ENCODE data around the gene RASGRF1. TPM values are rescaled to one million over a fixed set of nuclear protein-coding genes. Genes with fewer than 3 reads are reported as not detected.
"Not testable (repeated sequence)": the region's sequence is repeated elsewhere in the genome, so short reads cannot be mapped to it uniquely, and the experiment has no call there.

RASGRF1 gene
- total RNA-seq, 1 donor from 2014 or later, result 0.48 TPM

- H3K9me3 Mint-ChIP-seq (ENCODE audit: unreplicated experiment), result no peaks in the 10 kb centered on the region
These were observed 62.1 kb downstream of the RASGRF1 start for GRCh38 chr15:79028411-79028964.

DNA sequence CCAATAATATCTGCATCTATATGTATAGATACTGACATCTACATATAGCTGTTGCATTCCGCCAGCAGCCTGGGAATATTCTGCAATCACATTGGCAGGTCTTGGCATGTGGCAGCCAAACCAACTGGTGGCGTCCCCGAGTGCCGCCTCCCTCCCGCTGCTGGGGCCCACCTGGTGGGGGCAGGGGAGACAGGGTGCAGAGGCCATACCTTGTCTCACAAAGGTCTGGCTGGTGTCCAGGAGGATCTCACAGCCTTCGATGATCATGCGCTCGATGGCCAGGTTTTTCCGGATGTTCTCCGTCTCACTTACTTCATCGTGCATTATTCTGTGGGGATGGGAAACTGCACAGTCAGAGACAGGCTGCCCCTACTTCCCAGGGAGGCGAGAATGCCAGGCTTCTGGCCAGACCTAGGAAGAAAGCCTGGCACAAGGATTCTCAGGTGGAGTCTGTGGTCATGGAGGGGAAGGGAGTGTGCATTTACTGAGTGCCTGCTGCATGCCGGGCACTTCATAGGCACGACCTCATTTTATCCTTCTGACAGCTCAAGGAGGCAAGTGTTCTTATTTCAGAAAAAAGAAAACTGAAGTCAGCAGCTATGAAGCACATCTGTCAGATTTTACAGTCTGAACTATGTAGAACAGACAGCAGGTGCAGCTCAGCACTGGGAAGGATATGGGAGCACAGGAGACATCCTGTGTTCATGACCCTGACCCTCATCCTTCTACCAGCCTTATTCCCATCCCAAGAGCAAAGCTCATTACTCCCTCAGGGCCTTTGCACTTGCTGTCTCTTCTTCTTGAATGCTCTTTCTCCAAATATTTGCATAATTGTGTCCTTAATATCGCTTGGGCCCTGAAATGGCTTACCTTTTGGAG, 62.8 kb downstream of the RASGRF1 start:
- Mint-ChIP-seq H3K9me3 (ENCODE audit: unreplicated experiment) (no peaks in the 10 kb centered on the region), H3K27me3 (ENCODE audit: unreplicated experiment) (peaks cover 2% of the 10 kb centered on the region), H3K27ac (ENCODE audit: unreplicated experiment) (no peak overlapping the region), H3K4me1 (ENCODE audit: unreplicated experiment) (no peaks in the 10 kb centered on the region), H3K4me3 (ENCODE audit: unreplicated experiment) (no peak overlapping the region), H3K36me3 (ENCODE audit: unreplicated experiment) (no peaks in the 10 kb centered on the region)
- no peak for DNase-seq (ENCODE audit: extremely low spot score, unreplicated experiment)
- TF ChIP-seq, protein P1, sequence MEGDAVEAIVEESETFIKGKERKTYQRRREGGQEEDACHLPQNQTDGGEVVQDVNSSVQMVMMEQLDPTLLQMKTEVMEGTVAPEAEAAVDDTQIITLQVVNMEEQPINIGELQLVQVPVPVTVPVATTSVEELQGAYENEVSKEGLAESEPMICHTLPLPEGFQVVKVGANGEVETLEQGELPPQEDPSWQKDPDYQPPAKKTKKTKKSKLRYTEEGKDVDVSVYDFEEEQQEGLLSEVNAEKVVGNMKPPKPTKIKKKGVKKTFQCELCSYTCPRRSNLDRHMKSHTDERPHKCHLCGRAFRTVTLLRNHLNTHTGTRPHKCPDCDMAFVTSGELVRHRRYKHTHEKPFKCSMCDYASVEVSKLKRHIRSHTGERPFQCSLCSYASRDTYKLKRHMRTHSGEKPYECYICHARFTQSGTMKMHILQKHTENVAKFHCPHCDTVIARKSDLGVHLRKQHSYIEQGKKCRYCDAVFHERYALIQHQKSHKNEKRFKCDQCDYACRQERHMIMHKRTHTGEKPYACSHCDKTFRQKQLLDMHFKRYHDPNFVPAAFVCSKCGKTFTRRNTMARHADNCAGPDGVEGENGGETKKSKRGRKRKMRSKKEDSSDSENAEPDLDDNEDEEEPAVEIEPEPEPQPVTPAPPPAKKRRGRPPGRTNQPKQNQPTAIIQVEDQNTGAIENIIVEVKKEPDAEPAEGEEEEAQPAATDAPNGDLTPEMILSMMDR (IDR thresholded peaks at IDR 0.05), result no peak

More at GRCh38 chr15:79028411-79028964, 62.1 kb downstream of the RASGRF1 start:
- DNase-seq (ENCODE audit: extremely low spot score, unreplicated experiment), result no peak
- Mint-ChIP-seq H3K27ac (ENCODE audit: unreplicated experiment) (no peak overlapping the region), H3K4me1 (ENCODE audit: unreplicated experiment) (no peaks in the 10 kb centered on the region), H3K27me3 (ENCODE audit: unreplicated experiment) (peaks cover 2% of the 10 kb centered on the region), H3K4me3 (ENCODE audit: unreplicated experiment) (no peak overlapping the region), H3K36me3 (ENCODE audit: unreplicated experiment) (no peaks in the 10 kb centered on the region)
- TF ChIP-seq, protein P1 (IDR thresholded peaks at IDR 0.05), result peak; percentile 83

DNA sequence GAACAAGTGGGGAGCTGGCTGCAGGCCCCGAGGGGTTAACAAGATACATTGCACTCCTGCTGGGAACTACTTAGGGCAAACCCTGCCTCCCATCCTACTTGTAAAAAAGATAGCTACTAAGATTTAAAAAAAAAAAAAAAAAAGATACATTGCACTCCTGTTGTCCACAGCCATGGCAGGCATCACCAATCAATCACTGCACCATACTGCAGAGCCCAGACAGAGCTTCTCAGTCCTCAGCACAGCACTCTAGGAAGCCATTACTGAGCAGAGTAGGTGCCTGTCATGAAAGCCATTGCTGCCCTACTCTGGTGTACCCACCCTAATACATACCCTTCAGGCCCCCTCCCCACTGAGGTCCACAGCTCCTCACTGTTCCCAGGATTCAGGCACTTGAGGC, 64.8 kb downstream of the RASGRF1 start:
- Mint-ChIP-seq H3K4me1 (ENCODE audit: unreplicated experiment) (no peaks in the 10 kb centered on the region), H3K4me3 (ENCODE audit: unreplicated experiment) (no peak overlapping the region), H3K27ac (ENCODE audit: unreplicated experiment) (no peak overlapping the region), H3K36me3 (ENCODE audit: unreplicated experiment) (no peaks in the 10 kb centered on the region), H3K27me3 (ENCODE audit: unreplicated experiment) (peaks cover 2% of the 10 kb centered on the region), H3K9me3 (ENCODE audit: unreplicated experiment) (no peaks in the 10 kb centered on the region)
- TF ChIP-seq, protein P1 (IDR thresholded peaks at IDR 0.05), result no peak
- no peak for DNase-seq (ENCODE audit: extremely low spot score, unreplicated experiment)

DNA sequence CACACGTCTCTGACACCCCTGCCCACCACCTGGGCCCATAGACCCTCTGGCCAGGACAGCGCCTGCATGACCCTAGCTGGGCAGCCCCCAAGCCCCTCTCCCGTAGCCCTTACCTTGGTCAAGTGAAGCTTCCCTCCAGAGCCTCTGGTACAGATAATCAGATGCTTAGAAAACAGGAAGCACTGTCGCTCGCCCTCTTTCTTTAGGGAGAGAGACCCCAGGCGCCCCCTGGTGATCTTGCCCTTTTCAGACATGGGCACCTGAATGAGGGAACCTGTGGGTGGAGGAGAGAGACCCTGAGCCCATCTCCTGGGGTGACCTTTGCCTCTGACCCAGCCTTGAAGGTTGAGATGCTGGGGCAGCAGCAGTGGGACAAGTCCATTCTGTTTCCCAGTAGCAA, 65.4 kb downstream of the RASGRF1 start:
- H3K27me3 Mint-ChIP-seq (ENCODE audit: unreplicated experiment), result peaks cover 2% of the 10 kb centered on the region

GRCh38 chr15:79024493-79024892, 66.1 kb downstream of the RASGRF1 start:
- H3K4me3 Mint-ChIP-seq (ENCODE audit: unreplicated experiment); DNase-seq (ENCODE audit: extremely low spot score, unreplicated experiment); H3K9me3 Mint-ChIP-seq (ENCODE audit: unreplicated experiment); H3K27me3 Mint-ChIP-seq (ENCODE audit: unreplicated experiment); H3K4me1 Mint-ChIP-seq (ENCODE audit: unreplicated experiment); H3K27ac Mint-ChIP-seq (ENCODE audit: unreplicated experiment); H3K36me3 Mint-ChIP-seq (ENCODE audit: unreplicated experiment): not testable (repeated sequence)

More for the DNA sequence above, 65.4 kb downstream of the RASGRF1 start:
- Mint-ChIP-seq H3K9me3 (ENCODE audit: unreplicated experiment) (no peaks in the 10 kb centered on the region), H3K4me3 (ENCODE audit: unreplicated experiment) (no peak overlapping the region), H3K27ac (ENCODE audit: unreplicated experiment) (no peak overlapping the region), H3K4me1 (ENCODE audit: unreplicated experiment) (no peaks in the 10 kb centered on the region), H3K36me3 (ENCODE audit: unreplicated experiment) (no peaks in the 10 kb centered on the region)
- TF ChIP-seq, protein P1 (IDR thresholded peaks at IDR 0.05), result no peak
- DNase-seq (ENCODE audit: extremely low spot score, unreplicated experiment), result no peak
